Duodenal mucosa (tissue), 2 donors: ENCODE results near the gene ASPG.

Source experiments
- H3K27ac ChIP-seq: one replicate; pipeline ENCODE4 v1.7.0; 2013; ENCODE audit warnings: low read depth, low read length
- H3K27me3 ChIP-seq, 2 donors: one replicate each; pipeline ENCODE4 v1.7.0; 2013; ENCODE audit warnings: low read length in 2 of 2, control low read depth in 1 of 2; ENCODE audit not compliant: insufficient read depth in 2 of 2, control insufficient read depth in 1 of 2
- H3K36me3 ChIP-seq, 2 donors: one replicate each; pipeline ENCODE4 v1.7.0; 2013; ENCODE audit warnings: low read length in 2 of 2, control low read depth in 1 of 2; ENCODE audit not compliant: insufficient read depth in 2 of 2, control insufficient read depth in 1 of 2
- H3K4me1 ChIP-seq, 2 donors: one replicate each; pipeline ENCODE4 v1.7.0; 2013; ENCODE audit warnings: low read length in 2 of 2, control low read depth in 1 of 2; ENCODE audit not compliant: insufficient read depth in 2 of 2, control insufficient read depth in 1 of 2
- H3K4me3 ChIP-seq, 2 donors: one replicate each; pipeline ENCODE4 v1.7.0; 2013; ENCODE audit warnings: low read length in 2 of 2, low read depth in 1 of 2
- H3K9ac ChIP-seq, 2 donors: one replicate each; pipeline ENCODE4 v1.7.0; 2013; ENCODE audit warnings: low read length in 2 of 2, low read depth in 1 of 2
- H3K9me3 ChIP-seq, 2 donors: one replicate each; pipeline ENCODE4 v1.7.0; 2013; ENCODE audit warnings: low read length in 2 of 2, control low read depth in 1 of 2; ENCODE audit not compliant: control insufficient read depth in 1 of 2

Gene ASPG

GRCh38 chr14:104129556-104129955, 44.1 kb downstream of the ASPG start:
- Histone ChIP-seq H3K4me1 (no peaks in the 10 kb centered on the region), H3K36me3 (no peaks in the 10 kb centered on the region), H3K9me3 (peaks cover 6 to 12% of the 10 kb centered on the region in 2 donors), H3K27me3 (peaks cover 12 to 16% of the 10 kb centered on the region in 2 donors), H3K27ac (no peak overlapping the region), H3K9ac (no peak overlapping the region), H3K4me3 (no peak overlapping the region)

GRCh38 chr14:104130974-104131651, 45.6 kb downstream of the ASPG start:
- Histone ChIP-seq H3K9ac (no peak overlapping the region), H3K27me3 (peaks cover 24 to 30% of the 10 kb centered on the region in 2 donors)

GRCh38 chr14:104131968-104132732, 46.6 kb downstream of the ASPG start:
- peaks cover 6 to 12% of the 10 kb centered on the region in 2 donors for H3K9me3 ChIP-seq
- peaks cover 0 to 13% of the 10 kb centered on the region in 2 donors for H3K4me1 ChIP-seq
- no peak overlapping the region for H3K4me3 ChIP-seq
- no peak overlapping the region for H3K9ac ChIP-seq
- H3K36me3 ChIP-seq = no peaks in the 10 kb centered on the region
- peaks cover 33 to 38% of the 10 kb centered on the region in 2 donors for H3K27me3 ChIP-seq
- H3K27ac ChIP-seq = no peak overlapping the region

More at GRCh38 chr14:104130974-104131651, 45.6 kb downstream of the ASPG start:
- Histone ChIP-seq H3K27ac (no peak overlapping the region), H3K4me3 (no peak overlapping the region), H3K9me3 (peaks cover 6 to 12% of the 10 kb centered on the region in 2 donors), H3K4me1 (peaks cover 0 to 7% of the 10 kb centered on the region in 2 donors), H3K36me3 (no peaks in the 10 kb centered on the region)

GRCh38 chr14:104132981-104133380, 47.5 kb downstream of the ASPG start:
- Histone ChIP-seq H3K9ac (no peak overlapping the region), H3K9me3 (peaks cover 6 to 12% of the 10 kb centered on the region in 2 donors), H3K27me3 (peaks cover 37 to 42% of the 10 kb centered on the region in 2 donors), H3K27ac (no peak overlapping the region), H3K4me1 (peaks cover 3 to 20% of the 10 kb centered on the region in 2 donors), H3K36me3 (no peaks in the 10 kb centered on the region), H3K4me3 (no peak overlapping the region)

- H3K27ac ChIP-seq = no peak overlapping the region
- H3K27me3 ChIP-seq = peaks cover 38 to 42% of the 10 kb centered on the region in 2 donors
- H3K4me1 ChIP-seq = peaks cover 3 to 22% of the 10 kb centered on the region in 2 donors
- H3K9ac ChIP-seq = no peak overlapping the region
- peaks cover 6 to 12% of the 10 kb centered on the region in 2 donors for H3K9me3 ChIP-seq
- no peak overlapping the region for H3K4me3 ChIP-seq
- H3K36me3 ChIP-seq = no peaks in the 10 kb centered on the region
These were observed 48.0 kb downstream of the ASPG start for GRCh38 chr14:104133496-104133895.

- Histone ChIP-seq H3K4me3 (no peak overlapping the region), H3K4me1 (peaks cover 3 to 22% of the 10 kb centered on the region in 2 donors), H3K9me3 (peaks cover 4 to 9% of the 10 kb centered on the region in 2 donors), H3K27me3 (peaks cover 42 to 46% of the 10 kb centered on the region in 2 donors), H3K36me3 (no peaks in the 10 kb centered on the region), H3K9ac (no peak overlapping the region), H3K27ac (no peak overlapping the region)
These were observed 48.8 kb downstream of the ASPG start for GRCh38 chr14:104134061-104134965.

- H3K27me3 ChIP-seq = peaks cover 48 to 49% of the 10 kb centered on the region in 2 donors
- H3K4me1 ChIP-seq = peaks cover 3 to 22% of the 10 kb centered on the region in 2 donors
These were observed 49.8 kb downstream of the ASPG start for GRCh38 chr14:104135121-104135903.

GRCh38 chr14:104135904-104136471, 50.5 kb downstream of the ASPG start:
- no peak overlapping the region for H3K9ac ChIP-seq
- no peaks in the 10 kb centered on the region for H3K9me3 ChIP-seq
- no peaks in the 10 kb centered on the region for H3K36me3 ChIP-seq
- H3K27ac ChIP-seq = no peak overlapping the region
- peaks cover 3 to 22% of the 10 kb centered on the region in 2 donors for H3K4me1 ChIP-seq
- H3K27me3 ChIP-seq = peaks cover 49% of the 10 kb centered on the region in 2 donors
- no peak overlapping the region for H3K4me3 ChIP-seq

More at GRCh38 chr14:104135121-104135903, 49.8 kb downstream of the ASPG start:
- H3K36me3 ChIP-seq = no peaks in the 10 kb centered on the region
- H3K9ac ChIP-seq = no peak overlapping the region
- no peak overlapping the region for H3K27ac ChIP-seq
- no peak overlapping the region for H3K4me3 ChIP-seq
- peaks cover under 1 to 2% of the 10 kb centered on the region in 2 donors for H3K9me3 ChIP-seq
